Trophoblast cell (in vitro differentiated cells and primary cell): ENCODE results near the gene SCFD1.

Experiments
- DNase-seq, 2 donors: peaks; one replicate each; pipeline ENCODE4 v3.0.0-alpha.2; 2016
- H2AFZ ChIP-seq: 2 replicates; pipeline ENCODE4 v1.6.1; 2013; ENCODE audit warnings: low read length, moderate library complexity, mild to moderate bottlenecking; ENCODE audit not compliant: insufficient read depth, poor library complexity
- H2AK5ac ChIP-seq: 2 replicates; pipeline ENCODE4 v1.6.1; 2013; ENCODE audit warnings: mild to moderate bottlenecking, low read length
- H2BK120ac ChIP-seq: 2 replicates; pipeline ENCODE4 v1.6.1; 2013; ENCODE audit warnings: low read length, mild to moderate bottlenecking, moderate library complexity; ENCODE audit not compliant: insufficient read depth, poor library complexity
- H2BK12ac ChIP-seq: 2 replicates; pipeline ENCODE4 v1.6.1; 2013; ENCODE audit warnings: mild to moderate bottlenecking, low read length, moderate library complexity
- H2BK5ac ChIP-seq: 2 replicates; pipeline ENCODE4 v1.6.1; 2013; ENCODE audit warnings: low read length, low read depth, moderate library complexity, mild to moderate bottlenecking; ENCODE audit not compliant: poor library complexity
- H3K14ac ChIP-seq: 2 replicates; pipeline ENCODE4 v1.6.1; 2013; ENCODE audit warnings: mild to moderate bottlenecking, low read length
- H3K18ac ChIP-seq: 2 replicates; pipeline ENCODE4 v1.6.1; 2013; ENCODE audit warnings: mild to moderate bottlenecking, low read length
- H3K23ac ChIP-seq: 2 replicates; pipeline ENCODE4 v1.6.1; 2013; ENCODE audit warnings: low read length
- H3K27ac ChIP-seq: 2 replicates; pipeline ENCODE4 v1.5.1; 2013; ENCODE audit warnings: low read depth, mild to moderate bottlenecking, inconsistent platforms, low read length, moderate library complexity
- H3K27me3 ChIP-seq: 2 replicates; pipeline ENCODE4 v1.6.1; 2013; ENCODE audit warnings: inconsistent platforms, mild to moderate bottlenecking, low read length, moderate library complexity; ENCODE audit not compliant: insufficient read depth
- H3K36me3 ChIP-seq, 2 experiments: 1 replicate in 1 of 2; 2 replicates in 1 of 2; pipeline ENCODE4 v1.6.1; 2013; ENCODE audit warnings: low read length in 2 of 2, mild to moderate bottlenecking in 2 of 2, moderate library complexity in 1 of 2; ENCODE audit not compliant: insufficient read depth in 2 of 2, control insufficient read depth in 1 of 2
- H3K4ac ChIP-seq: 2 replicates; pipeline ENCODE4 v1.6.1; 2013; ENCODE audit warnings: low read depth, mild to moderate bottlenecking, low read length, moderate library complexity
- H3K4me1 ChIP-seq, 2 experiments: 1 replicate in 1 of 2; 2 replicates in 1 of 2; pipeline ENCODE4 v1.6.1; 2013; ENCODE audit warnings: low read length in 2 of 2, mild to moderate bottlenecking in 2 of 2, moderate library complexity in 1 of 2; ENCODE audit not compliant: insufficient read depth in 2 of 2, control insufficient read depth in 1 of 2
- H3K4me2 ChIP-seq: 2 replicates; pipeline ENCODE4 v1.6.1; 2013; ENCODE audit warnings: inconsistent platforms, mild to moderate bottlenecking, low read length, moderate library complexity
- H3K4me3 ChIP-seq: 2 replicates; pipeline ENCODE4 v1.5.1; 2013; ENCODE audit warnings: mild to moderate bottlenecking, low read depth, low read length, inconsistent platforms
- H3K79me1 ChIP-seq: one replicate; pipeline ENCODE4 v1.6.1; 2013; ENCODE audit warnings: low read length
- H3K79me2 ChIP-seq: 2 replicates; pipeline ENCODE4 v1.6.1; 2013; ENCODE audit warnings: low read length, mild to moderate bottlenecking; ENCODE audit not compliant: control insufficient read depth, insufficient read depth, poor library complexity
- H3K9ac ChIP-seq: 2 replicates; pipeline ENCODE4 v1.6.1; 2013; ENCODE audit warnings: mild to moderate bottlenecking, low read length
- H3K9me3 ChIP-seq: 2 replicates; pipeline ENCODE4 v1.6.1; 2013; ENCODE audit warnings: low read depth, mild to moderate bottlenecking, control low read depth, inconsistent platforms, low read length; ENCODE audit not compliant: insufficient read depth
- H4K12ac ChIP-seq: 2 replicates; pipeline ENCODE4 v1.6.1; 2013; ENCODE audit warnings: low read depth, mild to moderate bottlenecking, low read length, moderate library complexity
- H4K8ac ChIP-seq: 2 replicates; pipeline ENCODE4 v1.6.1; 2013; ENCODE audit warnings: low read depth, mild to moderate bottlenecking, low read length, moderate library complexity
- H4K91ac ChIP-seq: one replicate; pipeline ENCODE4 v1.6.1; 2013; ENCODE audit warnings: low read depth, mild to moderate bottlenecking, low read length, moderate library complexity
- WGBS: extraction: QIAGEN DNeasy Blood & Tissue Kit; methylation state at CpG from one replicate; pipeline ENCODE4 v1.1.7; 2013; ENCODE audit warnings: missing lambda C conversion rate; ENCODE audit not compliant: insufficient read length, insufficient coverage; ENCODE audit errors: extremely low coverage; 5-methylcytosine and 5-hydroxymethylcytosine counted together

SCFD1 gene

GRCh38 chr14:30655124-30655523 is 33.0 kb downstream of the SCFD1 start:
- no peak overlapping the region for H3K27ac ChIP-seq
- no peaks in the 10 kb centered on the region for H3K79me2 ChIP-seq
- no peak overlapping the region for H3K4me2 ChIP-seq
- H3K4me1 ChIP-seq = no peaks in the 10 kb centered on the region
- no peak overlapping the region for H3K14ac ChIP-seq
- no peak overlapping the region for H3K4ac ChIP-seq
- H2BK12ac ChIP-seq = no peak overlapping the region
- H3K79me1 ChIP-seq = no peaks in the 10 kb centered on the region
- no peak overlapping the region for H2AFZ ChIP-seq
- H4K91ac ChIP-seq = no peak overlapping the region
- H3K4me3 ChIP-seq = no peak overlapping the region
- H3K9me3 ChIP-seq = no peaks in the 10 kb centered on the region
- no peak overlapping the region for H2BK120ac ChIP-seq
- no peak overlapping the region for H2BK5ac ChIP-seq
- H4K12ac ChIP-seq = no peak overlapping the region
- DNase-seq = no peak
- H3K9ac ChIP-seq = no peak overlapping the region
- H2AK5ac ChIP-seq = no peak overlapping the region
- H3K18ac ChIP-seq = no peak overlapping the region
- H3K27me3 ChIP-seq = no peaks in the 10 kb centered on the region
- no peak overlapping the region for H3K23ac ChIP-seq
- H4K8ac ChIP-seq = no peak overlapping the region
- H3K36me3 ChIP-seq = peaks cover 8 to 18% of the 10 kb centered on the region in 2 experiments

GRCh38 chr14:30655658-30656057 is 33.5 kb downstream of the SCFD1 start:
- H2BK12ac ChIP-seq = no peak overlapping the region
- WGBS = no CpG with 5 or more reads among the region's 3 CpGs
- no peak overlapping the region for H2AFZ ChIP-seq
- no peak overlapping the region for H3K9ac ChIP-seq
- H3K79me1 ChIP-seq = no peaks in the 10 kb centered on the region
- H3K14ac ChIP-seq = no peak overlapping the region
- H4K8ac ChIP-seq = no peak overlapping the region
- no peak overlapping the region for H3K18ac ChIP-seq
- H3K9me3 ChIP-seq = no peaks in the 10 kb centered on the region
- H3K79me2 ChIP-seq = no peaks in the 10 kb centered on the region
- no peak overlapping the region for H2AK5ac ChIP-seq
- peaks cover 8 to 17% of the 10 kb centered on the region in 2 experiments for H3K36me3 ChIP-seq
- no peak overlapping the region for H2BK120ac ChIP-seq
- H4K12ac ChIP-seq = no peak overlapping the region
- H3K4me2 ChIP-seq = no peak overlapping the region
- no peaks in the 10 kb centered on the region for H3K4me1 ChIP-seq
- no peak overlapping the region for H3K27ac ChIP-seq
- no peak for DNase-seq
- no peak overlapping the region for H3K4ac ChIP-seq
- no peak overlapping the region for H3K4me3 ChIP-seq
- H2BK5ac ChIP-seq = no peak overlapping the region
- H4K91ac ChIP-seq = no peak overlapping the region
- no peaks in the 10 kb centered on the region for H3K27me3 ChIP-seq
- H3K23ac ChIP-seq = no peak overlapping the region

GRCh38 chr14:30656190-30656632 is 34.1 kb downstream of the SCFD1 start:
- Histone ChIP-seq H3K4me1 (no peaks in the 10 kb centered on the region), H3K23ac (no peak overlapping the region)
- WGBS = no CpG with 5 or more reads among the region's 8 CpGs

GRCh38 chr14:30657050-30657449 is 34.9 kb downstream of the SCFD1 start:
- Histone ChIP-seq H3K27ac (no peak overlapping the region), H4K91ac (no peak overlapping the region), H2BK120ac (no peak overlapping the region), H3K79me2 (no peaks in the 10 kb centered on the region), H4K8ac (no peak overlapping the region), H2BK5ac (no peak overlapping the region), H2AFZ (no peak overlapping the region), H2BK12ac (no peak overlapping the region), H2AK5ac (no peak overlapping the region), H3K9ac (no peak overlapping the region), H3K14ac (no peak overlapping the region), H4K12ac (no peak overlapping the region), H3K36me3 (peaks cover 8 to 13% of the 10 kb centered on the region in 2 experiments), H3K4me2 (no peak overlapping the region), H3K4me3 (no peak overlapping the region), H3K23ac (no peak overlapping the region), H3K4ac (no peak overlapping the region), H3K79me1 (no peaks in the 10 kb centered on the region), H3K18ac (no peak overlapping the region), H3K4me1 (no peaks in the 10 kb centered on the region), H3K9me3 (no peaks in the 10 kb centered on the region), H3K27me3 (no peaks in the 10 kb centered on the region)
- DNase-seq = no peak
- no CpG with 5 or more reads among the region's 2 CpGs for WGBS

More at GRCh38 chr14:30656190-30656632, 34.1 kb downstream of the SCFD1 start:
- Histone ChIP-seq H3K79me2 (no peaks in the 10 kb centered on the region), H3K4ac (no peak overlapping the region), H3K4me2 (no peak overlapping the region), H2BK12ac (no peak overlapping the region), H3K18ac (no peak overlapping the region), H3K9ac (no peak overlapping the region), H4K8ac (no peak overlapping the region), H4K91ac (no peak overlapping the region), H2AFZ (no peak overlapping the region), H4K12ac (no peak overlapping the region), H2BK5ac (no peak overlapping the region), H3K36me3 (peaks cover 8 to 17% of the 10 kb centered on the region in 2 experiments), H3K27me3 (no peaks in the 10 kb centered on the region), H3K27ac (no peak overlapping the region), H2BK120ac (no peak overlapping the region), H3K4me3 (no peak overlapping the region), H3K14ac (no peak overlapping the region), H3K9me3 (no peaks in the 10 kb centered on the region), H2AK5ac (no peak overlapping the region), H3K79me1 (no peaks in the 10 kb centered on the region)
- DNase-seq = peak; percentile 14 to 69
